K562 (cell line): ENCODE data around the gene ADK.
A peak's percentile ranks its signal among the peaks of the same experiment; 100 is the strongest.

Experiments
- AFF4 ChIP-seq: sonication (generic); formaldehyde crosslinking; IDR thresholded peaks from 2 replicates; pipeline ENCODE4 v1.8.0; 2023; ENCODE audit warnings: mild to moderate bottlenecking, missing genetic modification reagents
- CCAR2 ChIP-seq: fragments of 200-400 bp; formaldehyde crosslinking; IDR thresholded peaks from 2 replicates; pipeline ENCODE4 v1.6.1; 2017; ENCODE audit warnings: mild to moderate bottlenecking, low read depth, low read length
- CTCF ChIP-seq, 3 experiments: IDR thresholded peaks in 2 of 3; conservative IDR thresholded peaks in 1 of 3; 2 replicates each; pipeline ENCODE4 v1.5.1; 2011 to 2012; ENCODE audit warnings: low read length in 3 of 3, mild to moderate bottlenecking in 3 of 3, control low read depth in 2 of 3, improper control_type of control experiment in 1 of 3, inconsistent platforms in 1 of 3, low read depth in 1 of 3, mixed read lengths in 1 of 3, moderate library complexity in 1 of 3; ENCODE audit not compliant: insufficient read depth in 2 of 3
- GTF2F1 ChIP-seq: IDR thresholded peaks from 2 replicates; pipeline ENCODE4 v1.6.1; 2011; ENCODE audit warnings: low read depth, low read length, improper control_type of control experiment
- PATZ1 ChIP-seq: fragments of 250-450 bp; sonication (Bioruptor Pico); IDR thresholded peaks from 2 replicates; pipeline ENCODE4 v1.5.0; 2020; ENCODE audit warnings: mild to moderate bottlenecking, borderline replicate concordance
- PCBP2 ChIP-seq: fragments of 200-400 bp; formaldehyde crosslinking; IDR thresholded peaks from 2 replicates; pipeline ENCODE4 v1.6.1; 2018; ENCODE audit warnings: low read length, low read depth, mild to moderate bottlenecking, moderate library complexity; ENCODE audit not compliant: poor library complexity, severe bottlenecking
- PKNOX1 ChIP-seq: fragments of 450-650 bp; IDR thresholded peaks from 2 replicates; pipeline ENCODE4 v1.6.1; 2016
- POLR2A ChIP-seq: fragments of 450-650 bp; conservative IDR thresholded peaks from 2 replicates; pipeline ENCODE4 v1.6.1; 2016
- SAFB2 ChIP-seq: fragments of 200-400 bp; formaldehyde crosslinking; IDR thresholded peaks from 2 replicates; pipeline ENCODE4 v1.6.1; 2018; ENCODE audit warnings: borderline replicate concordance, low read length, low read depth, moderate library complexity; ENCODE audit not compliant: severe bottlenecking
- USF2 ChIP-seq: sonication (generic); formaldehyde crosslinking; IDR thresholded peaks from 2 replicates; pipeline ENCODE4 v1.5.0; 2020; ENCODE audit warnings: missing genetic modification reagents
- YY1 ChIP-seq, 3 experiments: IDR thresholded peaks; 2 replicates each; pipeline ENCODE4 v1.6.1; 2011; ENCODE audit warnings: low read length in 2 of 3, mild to moderate bottlenecking in 2 of 3, moderate library complexity in 2 of 3, borderline replicate concordance in 1 of 3, control low read depth in 1 of 3, low read depth in 1 of 3; ENCODE audit not compliant: insufficient read depth in 3 of 3, insufficient replicate concordance in 2 of 3, control insufficient read depth in 1 of 3, insufficient read length in 1 of 3; ENCODE audit errors: extremely low read depth in 1 of 3

- TF ChIP-seq SAFB2: no peak
- TF ChIP-seq YY1 (IDR thresholded peaks at IDR 0.05; ENCODE audit: borderline replicate concordance in 1 of 3, control insufficient read depth in 1 of 3, extremely low read depth in 1 of 3, insufficient read depth in 3 of 3, insufficient read length in 1 of 3, insufficient replicate concordance in 2 of 3, low read depth in 1 of 3, low read length in 2 of 3): no peak
- no peak for TF ChIP-seq AFF4 (CRISPR knock-in tag)
- no peak for TF ChIP-seq USF2 (CRISPR knock-in tag)
- peak in 2 of 3 experiments; percentile 3 to 18; a peak in 1 of 6 replicates for TF ChIP-seq CTCF (IDR thresholded peaks at IDR 0.05 in 2 of 3, conservative IDR thresholded peaks at IDR 0.05 in 1 of 3; ENCODE audit: insufficient read depth in 2 of 3, low read depth in 1 of 3, low read length in 3 of 3)
- TF ChIP-seq PATZ1 (CRISPR knock-in tag): no peak
- no peak for TF ChIP-seq GTF2F1
- no peak for TF ChIP-seq POLR2A
- no peak for TF ChIP-seq PKNOX1
- TF ChIP-seq PCBP2: no peak
- no peak for TF ChIP-seq CCAR2
Measured at GRCh38 chr10:74738052-74738451, 587.0 kb downstream of the ADK start.
